ENCODE measurements around the gene SQSTM1.

DNA sequence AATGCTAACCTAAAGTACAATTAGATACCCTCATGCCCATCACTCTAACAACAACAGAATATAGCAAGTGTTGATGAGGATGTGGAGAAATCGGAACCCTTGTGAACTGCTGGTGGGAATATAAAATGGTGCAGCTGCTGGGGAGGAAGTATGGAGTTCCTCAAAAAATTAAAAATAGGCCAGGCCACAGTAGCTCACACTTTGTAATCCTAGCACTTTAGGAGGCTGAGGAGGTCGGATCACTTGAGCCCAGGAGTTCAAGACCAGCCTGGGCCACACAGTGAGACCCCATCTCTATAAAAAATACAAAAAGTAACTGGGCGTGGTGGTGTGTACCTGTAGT is 55.9 kb downstream of the SQSTM1 start:
- TF ChIP-seq, protein P1, sequence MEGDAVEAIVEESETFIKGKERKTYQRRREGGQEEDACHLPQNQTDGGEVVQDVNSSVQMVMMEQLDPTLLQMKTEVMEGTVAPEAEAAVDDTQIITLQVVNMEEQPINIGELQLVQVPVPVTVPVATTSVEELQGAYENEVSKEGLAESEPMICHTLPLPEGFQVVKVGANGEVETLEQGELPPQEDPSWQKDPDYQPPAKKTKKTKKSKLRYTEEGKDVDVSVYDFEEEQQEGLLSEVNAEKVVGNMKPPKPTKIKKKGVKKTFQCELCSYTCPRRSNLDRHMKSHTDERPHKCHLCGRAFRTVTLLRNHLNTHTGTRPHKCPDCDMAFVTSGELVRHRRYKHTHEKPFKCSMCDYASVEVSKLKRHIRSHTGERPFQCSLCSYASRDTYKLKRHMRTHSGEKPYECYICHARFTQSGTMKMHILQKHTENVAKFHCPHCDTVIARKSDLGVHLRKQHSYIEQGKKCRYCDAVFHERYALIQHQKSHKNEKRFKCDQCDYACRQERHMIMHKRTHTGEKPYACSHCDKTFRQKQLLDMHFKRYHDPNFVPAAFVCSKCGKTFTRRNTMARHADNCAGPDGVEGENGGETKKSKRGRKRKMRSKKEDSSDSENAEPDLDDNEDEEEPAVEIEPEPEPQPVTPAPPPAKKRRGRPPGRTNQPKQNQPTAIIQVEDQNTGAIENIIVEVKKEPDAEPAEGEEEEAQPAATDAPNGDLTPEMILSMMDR (IDR thresholded peaks at IDR 0.05 in 8 of 11, conservative IDR thresholded peaks at IDR 0.05 in 3 of 11): no peak
- TF ChIP-seq POLR2AphosphoS5 (IDR thresholded peaks at IDR 0.05): no peak
- TF ChIP-seq POLR2A (IDR thresholded peaks at IDR 0.05): no peak

Data from spleen (tissue), 7 donors.